Gastrocnemius medialis (tissue), 4 donors: ENCODE measurements around the gene LCN10. TPM values are rescaled to one million over a fixed set of nuclear protein-coding genes. Genes with fewer than 3 reads are reported as not detected.
"Not testable (repeated sequence)": the region's sequence is repeated elsewhere in the genome, so short reads cannot be mapped to it uniquely, and the experiment has no call there.

Source experiments
- ATAC-seq, 2 donors: fragments of 150-250 bp; one replicate each; pipeline ENCODE4 v1.9.1; 2016
- DNase-seq, 2 donors: peaks; one replicate each; pipeline ENCODE4 v3.0.0-alpha.2; 2019
- H3K27ac ChIP-seq, 4 donors: fragments of 200-600 bp; sonication (generic); 1 replicate in 1 of 4; 2 replicates in 3 of 4; pipeline ENCODE4 v1.5.1; 2016 to 2018; ENCODE audit warnings: mild to moderate bottlenecking in 2 of 4, moderate library complexity in 1 of 4
- H3K27me3 ChIP-seq, 3 donors: fragments of 200-600 bp; sonication (generic) in 2 of 3; 1 replicate in 1 of 3; 2 replicates in 2 of 3; pipeline versions ENCODE4 v1.5.1 to v1.6.0; 2016 to 2019; ENCODE audit warnings: mild to moderate bottlenecking in 1 of 3, moderate library complexity in 1 of 3
- H3K36me3 ChIP-seq, 2 donors: fragments of 200-600 bp; sonication (generic) in 1 of 2; one replicate each; pipeline ENCODE4 v1.5.1; 2017 to 2018
- H3K4me1 ChIP-seq, 2 donors: fragments of 200-600 bp; sonication (generic) in 1 of 2; one replicate each; pipeline ENCODE4 v1.5.1; 2016 to 2017; ENCODE audit warnings: mild to moderate bottlenecking in 2 of 2
- H3K4me3 ChIP-seq, 4 donors: fragments of 200-600 bp; sonication (generic) in 3 of 4; 1 replicate in 1 of 4; 2 replicates in 3 of 4; pipeline ENCODE4 v1.5.1; 2016 to 2019; ENCODE audit warnings: mild to moderate bottlenecking in 2 of 4
- H3K9me3 ChIP-seq, 3 donors: fragments of 200-600 bp; sonication (generic) in 2 of 3; 1 replicate in 1 of 3; 2 replicates in 2 of 3; pipeline ENCODE4 v1.5.1; 2016 to 2019
- CTCF ChIP-seq, 5 experiments: fragments of 450-650 bp in 3 of 5; fragments of 200-600 bp in 2 of 5; sonication (generic) in 2 of 5; IDR thresholded peaks in 4 of 5; conservative IDR thresholded peaks in 1 of 5; 1 replicate in 4 of 5; 2 replicates in 1 of 5; pipeline ENCODE4 v1.5.1; 2016 to 2019; ENCODE audit warnings: antibody characterized with exemption in 5 of 5, mild to moderate bottlenecking in 3 of 5, moderate library complexity in 3 of 5
- POLR2A ChIP-seq, 2 donors: fragments of 450-650 bp; IDR thresholded peaks; one replicate each; pipeline ENCODE4 v1.6.1; 2017; ENCODE audit warnings: antibody characterized with exemption in 2 of 2, mild to moderate bottlenecking in 2 of 2, moderate library complexity in 2 of 2
- in situ Hi-C, 4 donors: fragments of 200-750 bp; cut with MboI; loops; one replicate each; pipeline versions ENCODE4 v1.15.0 to v1.8.0; 2017; ENCODE audit warnings: low sequenced_read_pairs in 4 of 4
- intact Hi-C: fragments of 100-400 bp; cut with DNase I; formaldehyde crosslinking; loops from one replicate; pipeline ENCODE4 v1.15.1; 2023; ENCODE audit warnings: low total_unique reads
- total RNA-seq, 4 donors: library from RNA; depleted of rRNA; stranded (reverse); fragments of >200 nt; gene quantifications; one replicate each; pipeline versions ENCODE4 v1.1.0 to v1.2.3, GENCODE V29; 2016

LCN10 gene
- total RNA-seq, 4 donors from 2014 or later = 0.61 to 4.7 (median 1.6) TPM

- Histone ChIP-seq H3K9me3 (peaks cover 0 to 5% (median 2%) of the 10 kb centered on the region in 3 donors), H3K27ac (no peak overlapping the region), H3K27me3 (peaks cover 0 to 3% (median 0%) of the 10 kb centered on the region in 3 donors), H3K4me3 (no peak overlapping the region), H3K36me3 (no peaks in the 10 kb centered on the region), H3K4me1 (no peaks in the 10 kb centered on the region)
- no peak for DNase-seq
- intact Hi-C loops (no loop called here), in situ Hi-C loops (no loop called here)
- peak in 1 of 2 donors; percentile 74 for ATAC-seq
- TF ChIP-seq POLR2A (IDR thresholded peaks at IDR 0.05) (no peak), CTCF (IDR thresholded peaks at IDR 0.05 in 4 of 5, conservative IDR thresholded peaks at IDR 0.05 in 1 of 5) (no peak)
Measured at GRCh38 chr9:136773386-136774044, 30.8 kb upstream of the LCN10 start.

- H3K27me3 ChIP-seq = peaks cover 0 to 6% (median 3%) of the 10 kb centered on the region in 3 donors
- TF ChIP-seq CTCF (IDR thresholded peaks at IDR 0.05 in 4 of 5, conservative IDR thresholded peaks at IDR 0.05 in 1 of 5) = no peak
- TF ChIP-seq POLR2A (IDR thresholded peaks at IDR 0.05) = no peak
Measured at GRCh38 chr9:136771907-136772415, 29.2 kb upstream of the LCN10 start.

GRCh38 chr9:136769710-136770191 lies 27.0 kb upstream of the LCN10 start:
- in situ Hi-C loops = no loop called here

More at GRCh38 chr9:136771907-136772415, 29.2 kb upstream of the LCN10 start:
- ATAC-seq = no peak
- no peak for DNase-seq
- H3K27ac ChIP-seq = no peak overlapping the region
- peaks cover 0 to 5% (median 2%) of the 10 kb centered on the region in 3 donors for H3K9me3 ChIP-seq
- no peak overlapping the region for H3K4me3 ChIP-seq
- in situ Hi-C loops (no loop called here), intact Hi-C loops (no loop called here)
- H3K4me1 ChIP-seq = no peaks in the 10 kb centered on the region
- H3K36me3 ChIP-seq = no peaks in the 10 kb centered on the region

GRCh38 chr9:136766410-136767120 lies 23.8 kb upstream of the LCN10 start:
- TF ChIP-seq CTCF (IDR thresholded peaks at IDR 0.05 in 4 of 5, conservative IDR thresholded peaks at IDR 0.05 in 1 of 5) = peak in 2 of 5 experiments; percentile 49 to 52
- ATAC-seq = peak in 1 of 2 donors; percentile 37
- in situ Hi-C loops, intact Hi-C loops, H3K27me3 ChIP-seq, H3K4me3 ChIP-seq, H3K4me1 ChIP-seq, H3K9me3 ChIP-seq, H3K36me3 ChIP-seq: not testable (repeated sequence)
- peak overlapping the region in 1 of 4 donors; percentile 40 for H3K27ac ChIP-seq
- DNase-seq = peak; percentile 60 to 79

More at GRCh38 chr9:136769710-136770191, 27.0 kb upstream of the LCN10 start:
- no peak overlapping the region for H3K4me3 ChIP-seq
- H3K36me3 ChIP-seq = no peaks in the 10 kb centered on the region
- ATAC-seq = no peak
- intact Hi-C loops = no loop called here
- H3K27ac ChIP-seq = no peak overlapping the region
- H3K4me1 ChIP-seq = peaks cover 0 to 4% of the 10 kb centered on the region in 2 donors
- peaks cover 0 to 6% (median 3%) of the 10 kb centered on the region in 3 donors for H3K27me3 ChIP-seq
- H3K9me3 ChIP-seq = peaks cover 0 to 5% (median 2%) of the 10 kb centered on the region in 3 donors
- DNase-seq = no peak
- TF ChIP-seq POLR2A (IDR thresholded peaks at IDR 0.05) (no peak), CTCF (IDR thresholded peaks at IDR 0.05 in 4 of 5, conservative IDR thresholded peaks at IDR 0.05 in 1 of 5) (peak in 3 of 5 experiments; percentile 30 to 49 (median 36))

GRCh38 chr9:136765745-136766409 lies 23.1 kb upstream of the LCN10 start:
- H3K9me3 ChIP-seq, H3K4me3 ChIP-seq, ATAC-seq, DNase-seq, in situ Hi-C loops, H3K27me3 ChIP-seq, intact Hi-C loops, H3K4me1 ChIP-seq, H3K36me3 ChIP-seq: not testable (repeated sequence)
- peak overlapping the region in 1 of 4 donors; percentile 40 for H3K27ac ChIP-seq
